Measurements from ENCODE around the gene TANC1.

Gene TANC1

GRCh38 chr2:159157361-159158209 lies 189.1 kb downstream of the TANC1 start:
- H3K9me3 ChIP-seq: no peaks in the 10 kb centered on the region
- no peak overlapping the region for H3K4me3 ChIP-seq (ENCODE audit: low read depth in 1 of 2, low read length in 1 of 2)
- H3K4me1 ChIP-seq (ENCODE audit: control insufficient read depth in 1 of 2, insufficient read depth in 1 of 2, low read depth in 1 of 2, low read length in 1 of 2): peaks cover 19 to 22% of the 10 kb centered on the region in 2 experiments
- no peaks in the 10 kb centered on the region for H3K36me3 ChIP-seq
- H3K27ac ChIP-seq: no peak overlapping the region
- no peak for TF ChIP-seq CTCF (IDR thresholded peaks at IDR 0.05)
- H3K27me3 ChIP-seq: no peaks in the 10 kb centered on the region

- H3K4me1 ChIP-seq (ENCODE audit: control insufficient read depth in 1 of 2, insufficient read depth in 1 of 2, low read depth in 1 of 2, low read length in 1 of 2): peaks cover 13% of the 10 kb centered on the region in 2 experiments
- H3K9me3 ChIP-seq: no peaks in the 10 kb centered on the region
- no peak overlapping the region for H3K27ac ChIP-seq
- TF ChIP-seq CTCF (IDR thresholded peaks at IDR 0.05): no peak
- no peaks in the 10 kb centered on the region for H3K27me3 ChIP-seq
- no peaks in the 10 kb centered on the region for H3K36me3 ChIP-seq
- no peak overlapping the region for H3K4me3 ChIP-seq (ENCODE audit: low read depth in 1 of 2, low read length in 1 of 2)
These were observed 192.0 kb downstream of the TANC1 start for GRCh38 chr2:159160412-159160811.

- TF ChIP-seq CTCF (IDR thresholded peaks at IDR 0.05): no peak
- Histone ChIP-seq H3K36me3 (no peaks in the 10 kb centered on the region), H3K4me3 (ENCODE audit: low read depth in 1 of 2, low read length in 1 of 2) (no peak overlapping the region), H3K4me1 (ENCODE audit: control insufficient read depth in 1 of 2, insufficient read depth in 1 of 2, low read depth in 1 of 2, low read length in 1 of 2) (peaks cover 13% of the 10 kb centered on the region in 2 experiments), H3K27me3 (no peaks in the 10 kb centered on the region), H3K9me3 (no peaks in the 10 kb centered on the region), H3K27ac (no peak overlapping the region)
These were observed 192.5 kb downstream of the TANC1 start for GRCh38 chr2:159160954-159161353.

- Histone ChIP-seq H3K9me3 (no peaks in the 10 kb centered on the region), H3K27ac (no peak overlapping the region), H3K4me1 (ENCODE audit: control insufficient read depth in 1 of 2, insufficient read depth in 1 of 2, low read depth in 1 of 2, low read length in 1 of 2) (peaks cover 13% of the 10 kb centered on the region in 2 experiments), H3K4me3 (ENCODE audit: low read depth in 1 of 2, low read length in 1 of 2) (no peak overlapping the region), H3K27me3 (no peaks in the 10 kb centered on the region), H3K36me3 (no peaks in the 10 kb centered on the region)
- TF ChIP-seq CTCF (IDR thresholded peaks at IDR 0.05): no peak
These were observed 195.5 kb downstream of the TANC1 start for GRCh38 chr2:159163930-159164329.

- H3K27ac ChIP-seq: no peak overlapping the region
- no peaks in the 10 kb centered on the region for H3K36me3 ChIP-seq
- H3K4me1 ChIP-seq (ENCODE audit: control insufficient read depth in 1 of 2, insufficient read depth in 1 of 2, low read depth in 1 of 2, low read length in 1 of 2): peaks cover 13% of the 10 kb centered on the region in 2 experiments
- no peak for TF ChIP-seq CTCF (IDR thresholded peaks at IDR 0.05)
- no peak overlapping the region for H3K4me3 ChIP-seq (ENCODE audit: low read depth in 1 of 2, low read length in 1 of 2)
- no peaks in the 10 kb centered on the region for H3K27me3 ChIP-seq
- H3K9me3 ChIP-seq: no peaks in the 10 kb centered on the region
These were observed 196.0 kb downstream of the TANC1 start for GRCh38 chr2:159164457-159164911.
